Measurements from ENCODE around the gene GNAL.

- TF ChIP-seq ZNF8 (CRISPR knock-in tag; IDR thresholded peaks at IDR 0.05) (no peak), SNAI2 (CRISPR knock-in tag; IDR thresholded peaks at IDR 0.05) (no peak), ZNF70 (CRISPR knock-in tag; IDR thresholded peaks at IDR 0.05) (no peak), CREB5 (CRISPR knock-in tag; IDR thresholded peaks at IDR 0.05; ENCODE audit: low read depth) (no peak), CSRNP3 (CRISPR knock-in tag; IDR thresholded peaks at IDR 0.05) (no peak), TSHZ2 (CRISPR knock-in tag; IDR thresholded peaks at IDR 0.05) (no peak), PATZ1 (CRISPR knock-in tag; IDR thresholded peaks at IDR 0.05; ENCODE audit: borderline replicate concordance) (no peak), ZFP30 (CRISPR knock-in tag; IDR thresholded peaks at IDR 0.05) (no peak), PPARA (CRISPR knock-in tag; IDR thresholded peaks at IDR 0.05; ENCODE audit: borderline replicate concordance) (no peak), ZNF565 (CRISPR knock-in tag; conservative IDR thresholded peaks at IDR 0.05; ENCODE audit: low read depth) (no peak), CSDC2 (CRISPR knock-in tag; IDR thresholded peaks at IDR 0.05) (no peak), RARB (CRISPR knock-in tag; IDR thresholded peaks at IDR 0.05) (no peak), POU6F1 (CRISPR knock-in tag; IDR thresholded peaks at IDR 0.05; ENCODE audit: borderline replicate concordance, low read depth) (no peak), ZFP3 (CRISPR knock-in tag; IDR thresholded peaks at IDR 0.05) (no peak)
Measured at GRCh38 chr18:11795916-11796315, 106.9 kb downstream of the GNAL start.
